ENCODE results near the gene ARHGAP40.

DNA sequence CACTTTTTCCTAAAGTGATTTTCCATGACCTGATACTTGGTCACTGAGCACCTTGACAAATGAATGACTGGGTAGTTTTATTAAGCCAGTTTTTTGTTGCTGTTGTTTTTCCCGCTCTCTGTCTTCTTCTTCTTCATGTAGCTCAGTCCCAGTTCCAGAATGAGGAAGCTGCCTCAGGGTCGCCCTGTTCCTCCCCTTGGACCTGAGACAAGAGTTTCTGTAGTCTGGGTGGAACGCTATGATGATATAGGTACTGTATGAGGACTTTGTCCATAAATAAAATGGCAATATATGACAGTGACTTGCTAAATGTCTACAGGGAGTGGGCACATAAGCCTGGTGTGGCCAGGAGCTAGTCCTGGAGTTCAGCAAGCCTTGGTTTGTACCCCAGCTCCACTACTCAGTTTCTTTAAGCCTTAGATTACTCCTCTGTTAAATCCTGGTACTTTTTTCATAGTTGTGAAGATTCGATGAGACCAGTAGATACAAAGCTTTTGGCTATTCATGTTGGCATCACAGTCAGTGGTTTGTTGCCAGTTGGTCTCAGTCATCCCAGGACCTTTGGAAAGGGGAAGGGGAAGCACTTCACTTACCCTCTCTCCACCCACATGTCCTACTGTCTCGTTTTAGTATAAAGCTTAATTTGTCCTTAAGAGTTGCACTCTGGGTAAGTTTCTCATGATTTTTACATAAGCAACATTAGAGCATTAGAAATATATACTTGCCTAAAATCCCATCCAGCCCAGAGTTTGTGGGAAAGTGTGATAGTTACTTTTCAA is 31.7 kb upstream of the ARHGAP40 start:
- no peak for TF ChIP-seq EZH2 (IDR thresholded peaks at IDR 0.05)
- no peak for TF ChIP-seq POLR2AphosphoS5 (IDR thresholded peaks at IDR 0.05; ENCODE audit: borderline replicate concordance, low read depth, low read length)
- no peak for TF ChIP-seq FOXP2 (optimal IDR thresholded peaks at IDR 0.05; ENCODE audit: control extremely low read depth, extremely low read length, insufficient read depth)
